Fibroblast of villous mesenchyme (primary cell): ENCODE results near the gene PTPN9. TPM values are rescaled to one million over a fixed set of nuclear protein-coding genes. Genes with fewer than 3 reads are reported as not detected.
A peak's percentile ranks its signal among the peaks of the same experiment; 100 is the strongest.
"Not testable (repeated sequence)": the region's sequence is repeated elsewhere in the genome, so short reads cannot be mapped to it uniquely, and the experiment has no call there.

ENCODE experiments used
- DNase-seq: peaks from one replicate; pipeline ENCODE4 v3.0.0-alpha.2; 2010; ENCODE audit warnings: low read depth
- H3K4me3 ChIP-seq: 2 replicates; pipeline ENCODE4 v1.5.1; 2011; ENCODE audit warnings: low read depth, mild to moderate bottlenecking, low read length
- CTCF ChIP-seq: IDR thresholded peaks from 2 replicates; pipeline ENCODE4 v1.5.1; 2012; ENCODE audit warnings: low read depth, mild to moderate bottlenecking, low read length; ENCODE audit not compliant: insufficient read depth
- total RNA-seq: library from RNA; depleted of rRNA; stranded (reverse); fragments of >200 nt; gene quantifications from 2 replicates; pipeline ENCODE4 v1.2.3, GENCODE V29; 2012

PTPN9 gene
- total RNA-seq, 1 donor: 32.4 TPM

- H3K4me3 ChIP-seq: no peak overlapping the region
- no peak for TF ChIP-seq CTCF
- DNase-seq: peak; percentile 40
These were observed 15.2 kb upstream of the PTPN9 start for GRCh38 chr15:75594276-75594675.

GRCh38 chr15:75591655-75592364 lies 12.7 kb upstream of the PTPN9 start:
- no peak for DNase-seq
- H3K4me3 ChIP-seq: no peak overlapping the region
- no peak for TF ChIP-seq CTCF

DNA sequence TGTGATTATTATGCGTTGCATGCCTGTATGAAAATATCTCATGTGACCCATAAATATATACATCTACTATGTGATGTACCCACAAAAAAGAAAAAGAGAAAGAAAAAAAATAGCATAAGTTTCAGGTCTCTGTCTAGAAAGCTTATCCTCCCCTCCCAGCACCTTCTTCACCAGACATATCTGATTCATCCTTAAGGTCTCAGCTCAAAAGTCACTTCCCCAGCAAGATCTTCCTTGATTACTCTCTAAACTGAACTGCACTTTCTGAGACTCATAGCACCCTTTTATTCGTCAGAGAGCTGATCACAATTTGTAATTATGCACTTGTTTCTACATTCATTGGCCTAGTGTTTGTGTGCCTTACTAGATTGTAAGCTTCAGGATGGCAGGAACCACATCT lies 11.1 kb upstream of the PTPN9 start:
- no peak for DNase-seq
- no peak for TF ChIP-seq CTCF
- no peak overlapping the region for H3K4me3 ChIP-seq

- no peak for TF ChIP-seq CTCF
- H3K4me3 ChIP-seq: no peak overlapping the region
- DNase-seq: no peak
These were observed 10.0 kb upstream of the PTPN9 start for GRCh38 chr15:75589071-75589470.

DNA sequence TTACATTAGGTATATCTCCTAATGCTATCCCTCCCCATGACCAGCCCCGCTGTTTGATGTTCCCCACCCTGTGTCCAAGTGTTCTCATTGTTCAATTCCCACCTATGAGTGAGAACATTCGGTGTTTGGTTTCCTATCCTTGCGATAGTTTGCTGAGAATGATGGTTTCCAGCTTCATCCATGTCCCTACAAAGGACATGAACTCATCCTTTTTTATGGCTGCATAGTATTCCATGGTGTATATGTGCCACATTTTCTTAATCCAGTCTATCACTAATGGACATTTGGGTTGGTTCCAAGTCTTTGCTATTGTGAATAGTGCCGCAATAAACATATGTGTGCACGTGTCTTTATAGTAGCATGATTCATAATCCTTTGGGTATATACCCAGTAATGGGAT lies 7.3 kb upstream of the PTPN9 start:
- not testable (repeated sequence) for DNase-seq, H3K4me3 ChIP-seq

GRCh38 chr15:75584121-75584520 lies 5.0 kb upstream of the PTPN9 start:
- TF ChIP-seq CTCF: no peak
- H3K4me3 ChIP-seq: no peak overlapping the region
- DNase-seq: no peak

DNA sequence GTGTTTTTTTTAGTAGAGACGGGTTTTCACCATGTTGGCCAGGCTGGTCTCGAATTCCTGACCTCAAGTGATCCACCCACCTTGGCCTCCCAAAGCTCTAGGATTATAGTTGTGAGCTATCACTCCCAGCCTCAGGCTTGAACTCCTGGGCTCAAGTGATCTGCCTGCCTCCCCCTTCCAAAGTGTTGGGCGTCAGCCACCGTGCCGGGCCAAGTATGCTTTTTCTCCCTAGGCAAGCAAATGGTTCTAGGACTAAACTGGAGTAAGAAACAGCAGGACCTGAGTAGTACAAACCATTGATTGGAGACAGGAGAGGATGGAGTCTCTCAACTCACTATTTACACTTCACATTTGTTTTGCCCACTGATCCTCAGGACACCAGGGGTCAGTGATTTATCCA lies 4.6 kb upstream of the PTPN9 start:
- no peak overlapping the region for H3K4me3 ChIP-seq
- DNase-seq: no peak
- TF ChIP-seq CTCF: no peak

DNA sequence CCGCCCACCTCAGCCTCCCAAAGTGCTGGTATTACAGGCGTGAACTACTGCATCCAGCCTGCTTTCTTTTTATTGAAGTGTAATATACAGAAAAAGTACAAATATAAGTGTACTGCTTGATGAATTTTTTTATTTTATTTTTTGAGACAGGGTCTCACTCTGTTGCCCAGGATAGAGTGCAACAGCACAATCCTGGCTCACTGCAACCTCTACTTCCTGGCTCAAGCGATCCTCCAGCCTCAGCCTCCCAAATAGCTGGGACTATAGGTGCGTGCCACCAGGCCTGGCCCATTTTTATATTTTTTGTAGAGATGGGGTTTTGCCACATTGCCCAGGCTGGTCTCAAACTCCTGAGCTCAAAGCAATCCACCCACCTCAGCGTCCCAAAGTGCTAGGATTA lies 3.8 kb upstream of the PTPN9 start:
- not testable (repeated sequence) for DNase-seq, H3K4me3 ChIP-seq
